LHCN-M2 (cell line): ENCODE data around the gene POLA2. TPM values are rescaled to one million over a fixed set of nuclear protein-coding genes. Genes with fewer than 3 reads are reported as not detected.
A peak's percentile ranks its signal among the peaks of the same experiment; 100 is the strongest.

Experiments used
- DNase-seq: peaks from one replicate; pipeline ENCODE4 v3.0.0-alpha.2; 2012; ENCODE audit warnings: low read depth
- total RNA-seq: library from RNA; depleted of rRNA; stranded (reverse); fragments of >200 nt; gene quantifications from 2 replicates; pipeline ENCODE4 v1.2.3, GENCODE V29; 2014

POLA2 gene
- total RNA-seq, 1 experiment from 2014 or later = 33.4 TPM

DNA sequence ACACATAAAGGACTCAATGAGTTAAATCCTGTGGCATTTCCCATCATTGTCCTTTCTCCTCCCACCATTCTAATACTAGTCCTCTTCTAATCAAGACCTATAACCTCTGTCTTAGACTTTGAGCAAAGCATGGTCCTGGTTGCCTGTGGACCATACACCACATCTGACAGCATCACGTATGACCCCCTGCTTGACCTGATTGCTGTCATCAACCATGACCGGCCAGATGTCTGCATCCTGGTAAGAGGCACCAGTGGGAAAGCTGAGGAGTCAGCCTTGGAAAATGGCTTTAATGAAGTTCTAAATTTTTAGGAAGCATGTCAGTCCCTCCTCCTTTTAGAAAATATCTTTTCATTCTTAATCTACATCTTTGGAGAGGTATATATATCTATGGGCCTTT, 25.8 kb downstream of the POLA2 start:
- DNase-seq = no peak

DNA sequence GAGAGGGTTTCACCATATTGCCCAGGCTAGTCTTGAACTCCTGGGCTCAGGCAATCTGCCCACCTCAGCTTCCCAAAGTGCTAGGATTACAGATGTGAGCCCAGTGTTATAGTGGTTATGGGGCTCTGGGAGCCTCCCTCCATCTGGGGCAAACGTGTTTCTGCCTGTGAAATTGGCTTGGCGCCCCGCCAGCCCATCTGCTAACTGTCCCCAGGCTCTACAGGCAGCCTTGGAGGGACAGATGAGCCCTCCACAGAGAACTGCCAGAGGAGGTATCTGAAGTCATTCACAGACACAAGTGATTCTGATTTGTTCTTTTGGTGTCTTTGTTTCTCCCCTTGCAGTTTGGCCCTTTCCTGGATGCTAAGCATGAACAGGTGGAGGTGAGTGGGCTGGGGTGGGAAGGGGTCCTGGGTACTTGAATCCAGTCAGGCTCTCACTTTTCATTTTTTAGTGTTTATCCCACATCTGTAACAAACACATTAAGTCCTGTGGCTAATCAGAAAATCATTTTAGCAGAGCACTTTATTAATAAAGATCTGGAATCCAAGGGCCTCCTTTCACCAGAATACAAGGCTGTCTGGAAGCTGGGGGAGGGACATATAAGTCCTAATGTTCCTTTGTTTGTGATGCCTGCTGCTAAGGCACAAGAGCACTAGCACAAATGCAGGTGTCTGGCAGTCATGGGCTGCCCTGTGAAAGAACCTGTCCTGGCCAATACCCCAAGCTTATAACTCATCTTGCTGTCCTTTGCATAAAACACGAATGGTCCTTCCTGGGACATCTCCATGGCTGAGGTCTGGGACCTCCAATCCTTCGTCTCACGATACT, 27.2 kb downstream of the POLA2 start:
- no peak for DNase-seq

DNA sequence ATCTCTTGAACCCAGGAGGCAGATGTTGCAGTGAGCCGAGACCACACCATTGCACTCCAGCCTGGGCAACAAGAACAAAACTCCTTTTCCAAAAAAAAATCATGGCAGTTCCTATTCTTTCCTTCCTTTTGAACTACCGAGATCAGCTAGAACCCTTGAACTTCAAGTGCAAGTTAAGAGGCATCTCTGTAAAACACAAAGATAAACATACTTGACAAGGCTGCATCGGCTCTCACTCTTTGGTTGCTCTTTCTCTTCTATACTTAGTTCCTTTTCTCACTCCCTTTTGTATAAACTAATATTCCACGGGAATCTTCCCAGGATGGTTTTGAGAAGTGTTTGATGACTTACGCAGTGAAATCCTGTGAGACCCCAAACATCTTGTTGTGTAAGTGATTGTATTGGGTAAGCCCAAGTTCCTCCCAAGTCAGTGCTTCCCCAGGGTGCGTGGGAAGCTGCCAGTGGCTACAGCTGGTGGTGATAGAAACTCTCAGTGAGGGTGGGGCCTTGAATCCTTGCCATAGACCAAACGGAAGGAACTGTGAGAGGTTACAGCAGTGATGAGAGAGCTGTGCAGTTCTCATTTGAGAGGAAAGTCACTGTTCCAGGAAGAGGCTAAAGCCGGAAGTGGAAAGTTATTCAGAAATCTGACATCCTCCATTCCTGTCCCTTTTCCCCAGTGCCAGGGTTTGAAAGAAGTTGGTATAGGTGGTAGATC, 28.8 kb downstream of the POLA2 start:
- DNase-seq = peak; percentile 97

DNA sequence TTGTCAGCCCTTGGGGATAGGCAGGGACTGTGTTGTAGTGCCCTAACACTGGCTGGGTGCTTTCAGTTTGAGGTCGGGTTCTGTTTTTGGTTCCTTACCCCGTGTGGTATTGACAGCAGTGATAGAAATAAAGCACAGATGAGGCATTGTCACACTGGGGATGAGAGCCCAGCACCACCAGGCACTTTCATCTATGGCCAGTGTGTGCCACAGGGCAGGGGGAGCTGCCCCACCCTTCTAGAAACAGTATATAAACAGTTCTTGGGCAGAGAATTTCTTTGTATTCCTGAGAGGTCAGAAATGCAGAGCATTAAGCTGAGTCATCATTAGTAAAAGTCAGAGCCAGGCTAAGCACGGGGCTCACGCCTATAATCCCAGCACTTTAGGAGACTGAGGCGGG, 29.9 kb downstream of the POLA2 start:
- DNase-seq = peak; percentile 72

DNA sequence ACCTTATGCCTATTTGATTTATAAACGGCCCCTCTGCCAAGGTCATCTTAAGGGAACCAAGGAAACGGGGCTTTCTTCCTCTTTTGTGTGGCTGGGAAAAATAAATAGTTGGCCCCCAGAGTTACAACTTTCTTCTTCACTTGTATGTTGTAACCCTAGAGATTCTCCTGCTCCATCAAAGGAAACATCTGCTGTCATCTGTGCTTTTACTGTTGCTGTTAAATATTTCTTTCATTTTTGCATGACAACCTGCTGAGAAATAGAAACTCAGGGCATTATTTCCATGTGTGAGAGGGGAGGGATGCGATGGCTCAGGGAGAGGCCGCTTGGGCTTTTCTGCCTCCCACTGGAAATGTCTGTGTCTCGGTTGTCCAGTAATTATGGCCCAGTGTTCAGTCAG, 31.1 kb downstream of the POLA2 start:
- no peak for DNase-seq

DNA sequence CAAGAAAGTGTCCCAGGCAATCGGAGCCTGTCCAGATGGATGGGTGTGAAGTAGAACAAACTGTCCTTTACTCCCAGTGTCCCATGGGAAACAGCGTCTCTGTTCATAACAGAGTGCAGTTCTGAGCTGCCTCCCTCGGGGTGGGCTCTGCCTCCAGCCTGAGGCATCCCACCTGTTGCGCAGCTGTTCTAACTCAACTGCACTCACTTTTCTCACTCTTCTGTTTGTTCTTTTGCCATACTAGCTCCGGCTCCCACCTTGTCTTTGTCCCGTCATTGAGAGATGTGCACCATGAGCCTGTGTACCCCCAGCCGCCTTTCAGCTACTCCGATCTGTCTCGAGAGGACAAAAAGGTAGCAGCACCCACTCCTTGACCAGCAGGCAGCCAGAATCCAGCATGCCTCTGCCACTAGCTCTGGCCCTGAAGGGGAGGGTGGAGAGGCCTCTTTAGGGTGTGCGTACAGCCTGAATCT, 32.2 kb downstream of the POLA2 start:
- peak; percentile 85 for DNase-seq

DNA sequence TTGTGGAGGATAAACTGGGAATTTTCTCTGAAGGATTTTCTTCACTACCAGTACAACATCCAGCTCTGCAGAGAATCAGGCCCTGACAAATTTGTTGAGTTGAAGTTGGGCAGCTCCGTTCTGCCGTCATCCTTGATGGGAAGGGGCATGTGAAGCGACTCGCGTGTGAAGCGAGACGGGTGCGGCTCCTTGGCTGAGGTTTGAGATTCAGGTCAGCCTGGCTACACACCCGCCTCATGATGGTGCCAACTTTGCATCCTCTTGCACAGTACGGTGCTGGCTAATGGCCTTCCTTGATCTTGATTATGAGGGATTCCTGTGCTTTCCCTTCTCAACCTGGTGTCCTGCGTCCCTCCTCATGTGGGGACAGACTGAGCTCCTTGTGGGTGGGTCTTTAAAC, 33.2 kb downstream of the POLA2 start:
- DNase-seq = no peak

DNA sequence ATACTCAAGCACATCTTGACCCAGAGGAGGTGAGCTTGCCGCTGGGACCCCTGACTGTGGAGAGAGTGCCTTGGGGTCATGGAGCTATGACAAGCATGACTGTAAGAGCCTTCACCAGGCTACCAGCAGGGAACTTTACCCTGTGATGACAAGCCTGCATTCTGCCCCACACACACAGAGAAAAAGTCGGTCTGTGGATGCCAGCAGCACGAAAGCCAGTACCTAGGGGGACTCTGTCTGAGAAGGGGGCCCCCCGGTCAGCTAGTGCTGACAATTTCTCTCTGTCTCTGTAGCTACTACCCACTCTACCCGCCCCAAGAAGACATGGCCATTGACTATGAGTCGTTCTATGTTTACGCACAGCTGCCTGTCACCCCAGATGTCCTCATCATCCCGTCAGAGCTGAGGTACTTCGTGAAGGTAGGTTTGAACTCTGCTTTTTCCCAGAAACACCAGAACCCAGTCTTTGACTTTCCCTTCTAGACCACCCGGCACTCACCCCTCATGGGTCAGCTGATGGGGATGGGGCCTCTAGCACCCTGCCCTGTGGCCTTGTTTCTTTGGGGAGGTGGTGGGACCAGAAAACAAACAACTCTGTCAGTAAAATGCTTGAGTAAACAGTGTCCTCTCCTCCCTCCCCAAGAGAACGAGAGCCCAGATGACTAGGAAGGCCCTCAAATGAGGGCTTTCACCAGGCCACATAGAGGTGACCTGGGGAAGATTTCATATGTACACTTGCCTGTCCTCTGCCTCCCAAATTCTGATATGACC, 34.0 kb downstream of the POLA2 start:
- DNase-seq = no peak

DNA sequence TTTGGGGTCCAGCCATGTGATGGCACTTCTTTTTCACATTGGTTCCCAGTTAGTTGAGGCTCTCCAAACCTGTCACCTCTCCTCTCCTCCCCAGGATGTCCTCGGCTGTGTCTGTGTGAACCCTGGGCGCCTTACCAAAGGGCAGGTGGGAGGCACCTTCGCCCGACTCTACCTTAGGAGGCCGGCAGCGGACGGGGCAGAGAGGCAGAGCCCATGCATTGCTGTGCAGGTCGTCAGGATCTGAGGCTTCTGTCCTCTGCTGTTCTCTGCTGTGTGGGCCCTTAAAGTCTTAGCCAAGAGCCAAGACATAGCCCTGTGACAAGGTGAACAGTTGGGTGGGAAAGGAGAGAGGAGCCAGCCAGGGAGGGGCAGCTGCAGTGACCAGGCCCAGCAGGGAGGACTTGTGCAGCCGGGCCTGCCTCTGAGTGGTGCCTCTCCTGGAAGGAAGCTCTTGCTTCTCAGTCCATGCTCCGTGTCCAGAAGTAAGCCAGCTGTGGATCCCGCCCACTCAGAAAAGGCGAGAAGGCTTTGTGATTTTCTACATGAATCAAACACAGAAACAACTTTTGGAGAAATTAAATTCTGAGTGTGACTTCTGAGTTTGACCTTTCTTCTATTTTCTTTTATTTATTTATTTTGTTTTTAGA, 35.4 kb downstream of the POLA2 start:
- DNase-seq = no peak

DNA sequence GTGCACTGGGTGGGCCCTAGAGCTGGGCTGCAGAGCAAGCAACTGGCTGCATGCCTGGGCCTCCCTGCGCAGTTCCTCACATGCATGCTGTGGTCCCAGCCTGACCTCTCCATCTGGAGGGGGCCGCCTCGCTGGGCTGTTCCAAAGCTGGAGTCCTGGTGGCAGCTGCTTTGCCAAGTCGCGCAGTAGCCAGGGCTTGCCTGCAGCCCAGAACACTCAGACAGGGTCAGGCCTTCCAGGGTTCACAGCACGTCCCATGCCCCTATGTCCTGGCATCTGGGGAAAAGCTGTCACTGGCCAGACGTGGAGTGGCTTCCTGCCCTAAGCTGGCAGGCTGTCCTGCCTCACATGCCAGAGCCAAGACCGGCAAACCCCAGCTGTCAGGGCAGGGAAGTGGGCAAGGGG, 36.4 kb downstream of the POLA2 start:
- DNase-seq = peak; percentile 86

DNA sequence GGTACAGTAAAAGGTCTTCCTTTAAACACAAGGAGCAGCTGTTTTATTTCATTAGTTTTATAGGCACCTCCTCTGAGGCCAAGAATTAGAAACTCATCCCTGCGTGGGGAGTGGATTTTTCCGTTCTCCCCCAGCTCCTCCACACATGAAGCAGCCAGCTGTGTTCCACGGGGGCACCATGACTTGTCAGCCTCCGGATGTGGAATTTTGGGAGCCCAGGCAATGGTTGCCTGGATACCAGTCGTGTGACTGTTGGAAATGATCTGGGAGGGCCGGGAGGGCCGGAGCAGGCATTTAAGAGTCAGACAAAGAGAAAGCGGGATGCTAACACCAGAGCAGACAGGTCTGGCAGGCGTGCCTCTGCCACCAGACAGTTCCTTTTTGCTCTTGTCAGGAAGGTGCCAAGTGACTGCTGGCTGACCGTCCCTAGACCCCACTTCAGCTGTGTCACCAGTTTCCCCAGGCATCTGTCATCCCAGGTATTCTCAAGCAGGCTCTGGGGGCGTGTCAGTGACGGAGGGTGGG, 37.0 kb downstream of the POLA2 start:
- peak; percentile 92 for DNase-seq

DNA sequence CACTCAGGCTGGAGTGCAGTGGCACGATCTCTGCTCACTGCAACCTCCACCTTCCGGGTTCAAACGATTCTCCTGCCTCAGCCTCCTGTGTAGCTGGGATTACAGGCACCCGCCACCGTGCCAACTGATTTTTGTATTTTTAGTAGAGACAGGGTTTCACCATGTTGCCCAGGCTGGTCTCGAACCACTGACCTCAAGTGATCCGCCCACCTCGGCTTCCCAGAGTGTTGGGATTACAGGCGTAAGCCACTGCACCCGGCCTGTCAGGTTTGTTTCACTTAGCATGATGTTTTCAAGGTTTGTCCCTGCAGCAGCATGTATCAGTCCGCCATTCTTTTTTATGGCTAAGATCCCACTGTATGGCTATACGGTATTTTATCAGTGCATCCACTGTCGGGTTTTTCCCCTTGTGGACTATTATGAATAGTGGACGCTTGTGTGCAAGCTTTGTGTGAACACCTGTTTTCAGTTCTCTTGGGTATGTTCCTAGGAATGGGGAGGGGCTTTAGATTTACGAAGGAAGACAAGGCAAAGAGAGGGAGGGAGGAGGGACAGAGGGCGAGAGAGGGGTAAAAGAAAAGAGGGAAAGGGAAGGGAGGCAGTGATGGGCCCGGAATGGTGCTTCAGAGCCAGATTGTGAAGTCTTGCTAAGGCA, 39.0 kb downstream of the POLA2 start:
- DNase-seq = peak; percentile 59

DNA sequence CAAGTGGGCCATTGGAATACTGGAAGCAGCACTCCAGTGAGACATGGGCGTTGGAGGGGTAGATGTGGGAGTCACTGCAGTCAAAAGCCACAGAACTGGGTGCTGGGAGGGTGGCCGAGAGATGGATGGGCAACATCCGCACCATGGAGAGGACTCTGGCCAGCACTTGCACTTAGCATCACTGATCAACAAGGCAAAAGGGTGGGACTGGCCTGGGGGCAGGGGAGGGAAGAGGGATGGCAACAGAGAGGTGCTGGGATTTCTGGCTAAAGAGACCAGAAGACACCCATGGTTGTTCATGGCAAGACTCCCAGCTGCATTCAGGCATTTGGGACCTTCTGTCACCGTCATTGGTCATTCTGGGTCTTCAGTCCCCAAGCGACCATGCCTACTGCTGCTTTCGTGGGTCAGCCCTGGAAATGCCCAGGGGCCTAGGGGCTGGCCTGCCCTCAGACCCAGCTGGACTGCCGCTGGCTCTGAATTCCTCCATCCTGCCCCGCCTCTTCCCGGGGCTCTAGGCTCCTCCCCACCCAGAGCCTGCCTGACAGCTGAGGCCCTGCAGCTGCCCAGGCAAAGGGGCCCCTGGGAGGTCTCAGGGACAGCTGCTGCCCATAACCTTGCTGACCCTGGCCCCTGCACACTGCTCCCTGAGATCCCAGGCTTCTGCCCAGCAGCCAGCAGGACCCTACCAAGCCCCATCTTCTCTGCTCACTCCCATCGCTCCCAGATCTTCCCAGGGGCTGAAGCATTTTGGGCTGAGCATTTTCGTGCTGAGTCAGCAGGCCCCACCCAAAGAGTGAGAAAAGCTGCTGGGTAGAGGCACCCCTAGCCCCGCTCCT, 39.9 kb downstream of the POLA2 start:
- peak; percentile 97 for DNase-seq

DNA sequence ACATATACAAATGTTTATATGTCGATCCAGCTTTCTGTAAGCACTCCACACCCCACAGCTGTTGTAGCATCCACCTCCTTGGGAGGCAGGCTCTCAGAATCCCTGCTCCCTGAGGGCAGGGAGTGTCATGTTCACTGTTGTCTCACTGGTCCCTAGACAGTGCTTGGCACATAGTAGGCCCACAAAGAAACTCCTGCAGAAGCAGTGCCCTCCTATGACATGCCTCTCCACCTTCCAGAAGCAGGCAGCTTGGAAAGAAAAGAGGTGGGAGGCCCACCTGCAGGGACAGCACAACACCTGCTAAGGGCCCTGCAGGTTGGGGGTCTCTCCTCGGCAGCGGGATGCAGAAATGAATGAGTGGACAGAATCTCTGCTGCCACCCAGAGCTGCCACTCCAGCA, 41.8 kb downstream of the POLA2 start:
- no peak for DNase-seq

DNA sequence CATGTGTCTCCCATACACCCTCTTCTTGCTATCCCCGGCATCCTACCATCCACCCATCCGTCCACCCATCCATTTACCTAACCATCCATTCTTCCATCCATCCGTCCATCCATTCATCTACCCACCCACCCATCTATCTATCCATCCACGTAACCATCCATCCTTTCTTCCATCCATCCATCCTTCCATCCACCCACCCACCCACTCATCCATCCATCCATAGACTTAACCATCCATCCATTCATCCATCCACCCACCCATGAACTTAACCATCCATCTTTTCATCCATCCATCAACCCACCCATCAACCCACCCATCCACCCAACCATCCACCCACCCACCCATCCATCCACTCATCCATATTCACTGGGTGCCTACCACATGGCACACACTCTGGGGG, 42.3 kb downstream of the POLA2 start:
- DNase-seq = no peak

DNA sequence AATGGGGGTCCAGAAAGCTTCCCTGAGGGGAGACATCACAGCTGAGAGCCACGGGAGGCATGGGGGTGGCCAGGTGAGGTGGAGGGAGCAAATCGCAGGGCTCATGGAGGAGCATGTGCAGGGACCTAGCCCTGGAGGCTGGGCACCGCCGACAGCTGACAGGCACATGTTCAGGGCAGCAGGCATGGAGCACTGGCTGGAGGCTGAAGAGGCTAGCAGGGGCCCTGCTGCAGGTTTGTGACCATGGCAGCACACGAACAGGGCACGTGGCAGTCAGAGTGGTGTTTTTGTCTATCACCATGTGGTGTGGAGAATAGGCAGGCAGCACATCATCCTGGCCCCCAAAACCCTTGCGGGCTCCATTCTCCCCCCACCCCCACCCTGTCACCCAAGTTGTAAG, 42.9 kb downstream of the POLA2 start:
- no peak for DNase-seq

DNA sequence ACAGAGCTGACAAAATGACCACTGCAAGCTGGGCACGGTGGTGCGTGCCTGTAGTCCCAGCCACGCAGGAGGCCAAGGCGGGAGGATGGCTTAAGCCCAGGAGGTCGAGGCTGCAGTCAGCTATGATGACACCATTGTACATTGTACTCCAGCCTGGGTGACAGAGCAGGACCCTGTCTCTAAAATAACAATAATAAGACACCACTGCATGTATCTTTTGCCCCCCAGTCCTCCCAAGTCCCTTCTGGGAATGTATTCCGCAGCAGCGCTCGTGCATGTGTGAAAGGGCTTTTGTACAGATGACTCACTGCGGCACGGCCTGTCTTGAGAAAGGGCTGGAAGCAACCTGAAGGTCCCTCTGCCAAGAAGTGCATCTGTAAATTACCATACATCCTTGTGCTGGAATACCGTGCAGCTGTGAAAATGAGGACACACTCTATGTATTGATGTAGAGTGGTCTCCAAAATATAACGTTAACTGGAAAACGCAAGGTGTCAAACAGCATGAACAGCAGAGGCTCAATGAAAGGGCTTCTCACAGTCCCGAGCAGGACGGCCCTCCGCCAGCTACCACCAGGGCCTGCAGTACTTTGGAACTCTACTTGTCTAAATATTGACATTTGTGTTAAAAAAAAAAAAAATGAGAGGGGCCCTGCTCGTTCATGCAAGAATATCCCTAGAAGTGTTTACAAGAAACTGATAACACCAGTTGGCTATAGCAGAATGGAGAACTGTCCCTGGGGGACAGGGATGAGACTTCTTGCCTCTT, 43.9 kb downstream of the POLA2 start:
- no peak for DNase-seq

DNA sequence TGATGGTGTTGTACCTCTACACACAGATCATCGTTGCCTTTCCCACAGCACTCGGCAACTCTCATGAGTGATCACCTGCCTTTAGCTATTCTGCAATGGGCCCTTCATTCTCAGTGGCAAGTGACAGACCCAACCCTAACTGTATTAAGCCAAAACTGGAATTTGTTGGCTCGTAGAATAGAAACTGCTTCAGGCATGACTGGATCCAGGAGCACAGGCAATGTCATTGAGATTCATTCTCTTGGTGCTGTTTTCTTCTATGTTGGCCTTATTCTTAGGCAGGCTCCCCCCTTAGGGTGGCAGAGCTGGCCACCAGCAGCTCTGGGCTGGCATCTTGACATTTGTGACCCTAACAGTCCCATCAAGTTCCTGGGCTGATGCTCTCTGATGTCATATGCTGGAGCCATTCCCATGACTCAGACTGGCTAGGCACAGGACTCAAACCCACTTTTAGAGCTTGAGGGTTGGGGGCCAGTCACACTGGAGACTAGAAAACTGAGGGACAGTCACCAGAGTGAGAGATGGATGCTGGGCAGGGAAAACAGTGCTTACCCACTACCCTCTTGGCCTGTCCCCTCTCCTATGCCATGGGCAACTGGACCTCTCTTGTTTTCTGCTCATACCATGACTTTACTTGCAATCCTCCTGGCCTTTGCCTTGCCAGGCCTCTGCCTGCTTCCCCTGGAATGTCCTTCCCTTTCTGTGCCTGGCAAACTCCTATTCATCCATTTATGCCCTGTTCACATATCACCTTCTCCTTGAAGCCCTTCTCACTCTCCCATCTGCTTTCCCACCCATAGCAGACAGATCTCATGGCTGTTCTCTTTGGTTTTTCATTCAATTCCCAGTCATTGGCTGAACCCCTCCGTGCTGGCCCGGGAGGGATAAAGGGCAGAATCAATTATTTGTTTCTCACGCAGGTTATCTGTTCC, 45.8 kb downstream of the POLA2 start:
- DNase-seq = no peak
